ENCODE measurements around the gene ELAC2.

The ELAC2 gene

GRCh38 chr17:12992676-12993075, 25.2 kb downstream of the ELAC2 start:
- H3K4me2 ChIP-seq (ENCODE audit: low read depth, low read length, poor library complexity, severe bottlenecking) = no peak overlapping the region
- H3K9ac ChIP-seq (ENCODE audit: low read depth, low read length, poor library complexity, severe bottlenecking) = no peak overlapping the region
- no peaks in the 10 kb centered on the region for H4K20me1 ChIP-seq (ENCODE audit: insufficient read depth, low read length, poor library complexity, severe bottlenecking)
- TF ChIP-seq CTCF (conservative IDR thresholded peaks at IDR 0.05; ENCODE audit: low read length) = no peak
- no peak for TF ChIP-seq EZH2phosphoT487 (IDR thresholded peaks at IDR 0.05; ENCODE audit: borderline replicate concordance)
- H3F3A ChIP-seq (ENCODE audit: low read depth) = no peaks in the 10 kb centered on the region
- peaks cover 58% of the 10 kb centered on the region; the same call in 1 of the 2 replicates for H3K36me3 ChIP-seq (ENCODE audit: insufficient read depth, low read length)
- no peaks in the 10 kb centered on the region for H3K27me3 ChIP-seq (ENCODE audit: insufficient read depth, low read length, poor library complexity, severe bottlenecking)
- H3K4me1 ChIP-seq (ENCODE audit: insufficient read depth, low read length, poor library complexity, severe bottlenecking) = no peaks in the 10 kb centered on the region
- H3K4me3 ChIP-seq (ENCODE audit: low read length, poor library complexity, severe bottlenecking) = no peak overlapping the region
- no peaks in the 10 kb centered on the region for H3K9me2 ChIP-seq (replicated peaks; ENCODE audit: low read depth, low read length)
- no peak overlapping the region for H2AFZ ChIP-seq (ENCODE audit: low read length)
- no peaks in the 10 kb centered on the region for H3K9me3 ChIP-seq (ENCODE audit: insufficient read depth, low read depth, low read length)
- H3K79me2 ChIP-seq (ENCODE audit: insufficient read depth, low read length) = no peaks in the 10 kb centered on the region

- no peak for TF ChIP-seq EZH2phosphoT487 (IDR thresholded peaks at IDR 0.05; ENCODE audit: borderline replicate concordance)
- TF ChIP-seq CTCF (conservative IDR thresholded peaks at IDR 0.05; ENCODE audit: low read length) = no peak
- Histone ChIP-seq H3K36me3 (ENCODE audit: insufficient read depth, low read length) (peaks cover 41% of the 10 kb centered on the region; the same call in 1 of the 2 replicates), H3K4me1 (ENCODE audit: insufficient read depth, low read length, poor library complexity, severe bottlenecking) (no peaks in the 10 kb centered on the region), H3K9me3 (ENCODE audit: insufficient read depth, low read depth, low read length) (no peaks in the 10 kb centered on the region), H2AFZ (ENCODE audit: low read length) (no peak overlapping the region), H3K27me3 (ENCODE audit: insufficient read depth, low read length, poor library complexity, severe bottlenecking) (no peaks in the 10 kb centered on the region), H4K20me1 (ENCODE audit: insufficient read depth, low read length, poor library complexity, severe bottlenecking) (no peaks in the 10 kb centered on the region), H3K9me2 (replicated peaks; ENCODE audit: low read depth, low read length) (no peaks in the 10 kb centered on the region), H3F3A (ENCODE audit: low read depth) (no peaks in the 10 kb centered on the region), H3K9ac (ENCODE audit: low read depth, low read length, poor library complexity, severe bottlenecking) (no peak overlapping the region), H3K4me3 (ENCODE audit: low read length, poor library complexity, severe bottlenecking) (no peak overlapping the region), H3K4me2 (ENCODE audit: low read depth, low read length, poor library complexity, severe bottlenecking) (no peak overlapping the region), H3K79me2 (ENCODE audit: insufficient read depth, low read length) (no peaks in the 10 kb centered on the region)
Observed at GRCh38 chr17:12990926-12991325, 26.9 kb downstream of the ELAC2 start.

GRCh38 chr17:12990041-12990808, 27.6 kb downstream of the ELAC2 start:
- H3K9ac ChIP-seq (ENCODE audit: low read depth, low read length, poor library complexity, severe bottlenecking) = no peak overlapping the region
- H3K27me3 ChIP-seq (ENCODE audit: insufficient read depth, low read length, poor library complexity, severe bottlenecking) = no peaks in the 10 kb centered on the region
- no peaks in the 10 kb centered on the region for H4K20me1 ChIP-seq (ENCODE audit: insufficient read depth, low read length, poor library complexity, severe bottlenecking)
- no peak overlapping the region for H3K4me3 ChIP-seq (ENCODE audit: low read length, poor library complexity, severe bottlenecking)
- no peaks in the 10 kb centered on the region for H3F3A ChIP-seq (ENCODE audit: low read depth)
- no peak overlapping the region for H3K4me2 ChIP-seq (ENCODE audit: low read depth, low read length, poor library complexity, severe bottlenecking)
- no peaks in the 10 kb centered on the region for H3K9me2 ChIP-seq (replicated peaks; ENCODE audit: low read depth, low read length)
- TF ChIP-seq CTCF (conservative IDR thresholded peaks at IDR 0.05; ENCODE audit: low read length) (no peak), EZH2phosphoT487 (IDR thresholded peaks at IDR 0.05; ENCODE audit: borderline replicate concordance) (no peak)
- H3K4me1 ChIP-seq (ENCODE audit: insufficient read depth, low read length, poor library complexity, severe bottlenecking) = no peaks in the 10 kb centered on the region
- no peaks in the 10 kb centered on the region for H3K79me2 ChIP-seq (ENCODE audit: insufficient read depth, low read length)
- no peaks in the 10 kb centered on the region for H3K9me3 ChIP-seq (ENCODE audit: insufficient read depth, low read depth, low read length)
- peaks cover 34% of the 10 kb centered on the region; the same call in 1 of the 2 replicates for H3K36me3 ChIP-seq (ENCODE audit: insufficient read depth, low read length)
- no peak overlapping the region for H2AFZ ChIP-seq (ENCODE audit: low read length)

Measured in Loucy (cell line).